NCI-H82 (cell line): ENCODE data around the gene OGDH.

Source experiments
- DNase-seq: peaks from one replicate; lab custom pipeline; 2025; lab: John Stamatoyannopoulos, UW

The OGDH gene

GRCh38 chr7:44738876-44739665, 132.6 kb downstream of the OGDH start:
- DNase-seq: no peak

GRCh38 chr7:44740055-44740454, 133.6 kb downstream of the OGDH start:
- DNase-seq: no peak

GRCh38 chr7:44743750-44744149, 137.3 kb downstream of the OGDH start:
- no peak for DNase-seq

- DNase-seq: peak; percentile 92
Observed at GRCh38 chr7:44748045-44748947, 141.9 kb downstream of the OGDH start, which contains the start of gene ZMIZ2. TSS of gene ZMIZ2 (plus strand) at chr7:44748847. CDS start at chr7:44756250, 7,403 bp downstream.

GRCh38 chr7:44748948-44749731, 142.7 kb downstream of the OGDH start:
- DNase-seq: peak; percentile 26

- DNase-seq: no peak
Observed at GRCh38 chr7:44749992-44750391, 143.6 kb downstream of the OGDH start.

- no peak for DNase-seq
Observed at GRCh38 chr7:44750424-44750823, 144.0 kb downstream of the OGDH start.

- peak; percentile 18 for DNase-seq
Observed at GRCh38 chr7:44750921-44751571, 144.6 kb downstream of the OGDH start.

GRCh38 chr7:44752822-44753221, 146.4 kb downstream of the OGDH start:
- DNase-seq: no peak

- no peak for DNase-seq
Observed at GRCh38 chr7:44754802-44755697, 148.6 kb downstream of the OGDH start.

GRCh38 chr7:44755698-44756627, 149.5 kb downstream of the OGDH start:
- DNase-seq: no peak

- DNase-seq: no peak
Observed at GRCh38 chr7:44756904-44757303, 150.5 kb downstream of the OGDH start.

- no peak for DNase-seq
Observed at GRCh38 chr7:44757311-44757710, 150.9 kb downstream of the OGDH start.

- no peak for DNase-seq
Observed at GRCh38 chr7:44757739-44758138, 151.3 kb downstream of the OGDH start.
